ENCODE measurements around the gene LY6G5C. TPM values are rescaled to one million over a fixed set of nuclear protein-coding genes. Genes with fewer than 3 reads are reported as not detected.

LY6G5C gene
- total and polyA plus RNA-seq, 7 experiments from 2014 or later: 2.4 to 10.2 (median 3.2) TPM

GRCh38 chr6:31702819-31703716 is 22.2 kb upstream of the LY6G5C start, which contains the start of gene ABHD16A:
Gene ABHD16A (minus strand): TSS chr6:31703324. CDS start chr6:31703281, 43 bp downstream.
- CTCF ChIA-PET: interaction anchor here (1.4 kb wide), 1 partner anchor 9 kb away, joined by 5 read pairs; no protein-coding TSS in a partner anchor
- Histone ChIP-seq H3K9me3 (ENCODE audit: control insufficient read depth in 2 of 3, low read length in 3 of 3) (no peaks in the 10 kb centered on the region), H3K27me3 (ENCODE audit: control insufficient read depth in 2 of 2, insufficient read depth in 2 of 2, low read length in 2 of 2) (no peaks in the 10 kb centered on the region), H3K36me3 (ENCODE audit: control insufficient read depth in 2 of 3, insufficient read depth in 3 of 3, low read length in 3 of 3) (peaks cover 0 to 19% (median 0%) of the 10 kb centered on the region in 3 experiments), H3K4me1 (ENCODE audit: control insufficient read depth in 2 of 2, insufficient read depth in 2 of 2, low read length in 2 of 2) (peaks cover 21 to 28% of the 10 kb centered on the region in 2 donors), H3K27ac (ENCODE audit: low read depth, low read length) (peak within 1 kb of the TSS; percentile 98), H3K4me3 (ENCODE audit: low read length) (peak within 1 kb of the TSS; percentile 98)
- ATAC-seq (peak; percentile 95), DNase-seq (peak; percentile 93 to 97 (median 96))
- Mint-ChIP-seq H3K36me3 (peaks cover 0 to 4% (median 3%) of the 10 kb centered on the region in 5 donors), H3K9me3 (no peaks in the 10 kb centered on the region), H3K27me3 (peaks cover 0 to 2% (median 0%) of the 10 kb centered on the region in 5 donors), H3K4me1 (peaks cover 15 to 38% (median 30%) of the 10 kb centered on the region in 7 donors), H3K4me3 (peak within 1 kb of the TSS; percentile 92 to 100 (median 98)), H3K27ac (peak within 1 kb of the TSS; percentile 95 to 98 (median 97))
- intact Hi-C loops (cut with micrococcal nuclease): loop anchor here (1.0 to 10.0 kb wide), 13 partner anchors 22 to 427 kb away; partner anchors contain the start of genes BAG6 (in 2 of the 2), DDX39B (in 2 of the 2), PRRC2A (in 2 of the 2) and ATP6V1G2 (in 1 of the 2)
- POLR2A ChIA-PET: interaction anchor here (0.6 to 2.7 kb wide), 30 partner anchors 9 to 1268 kb away, joined by 3 to 19 read pairs (median 4); partner anchors contain the start of genes BAG6, C6orf47, GPANK1 and HSPA1A

GRCh38 chr6:31702405-31702818 is 21.5 kb upstream of the LY6G5C start:
- ChIA-PET CTCF (interaction anchor here (1.4 kb wide), 1 partner anchor 10 kb away, joined by 5 read pairs; no protein-coding TSS in a partner anchor), POLR2A (interaction anchor here (0.8 to 2.7 kb wide), 21 partner anchors 9 to 1269 kb away, joined by 3 to 19 read pairs (median 5); partner anchors contain the start of genes BAG6, C6orf47, GPANK1 and HSPA1A)
- H3K9me3 ChIP-seq (ENCODE audit: control insufficient read depth in 2 of 3, low read length in 3 of 3): no peaks in the 10 kb centered on the region
- H3K27ac ChIP-seq (ENCODE audit: low read depth, low read length): peak overlapping the region; percentile 98
- H3K4me1 Mint-ChIP-seq: peaks cover 22 to 44% (median 37%) of the 10 kb centered on the region in 7 donors
- H3K27ac Mint-ChIP-seq: peak overlapping the region; percentile 95 to 98 (median 97)
- H3K4me3 Mint-ChIP-seq: peak overlapping the region; percentile 92 to 100 (median 98)
- no peaks in the 10 kb centered on the region for H3K27me3 ChIP-seq (ENCODE audit: control insufficient read depth in 2 of 2, insufficient read depth in 2 of 2, low read length in 2 of 2)
- H3K27me3 Mint-ChIP-seq: no peaks in the 10 kb centered on the region
- ATAC-seq (peak; percentile 0), DNase-seq (no peak)
- intact Hi-C loops (cut with micrococcal nuclease): loop anchor here (2.0 to 10.0 kb wide), 2 partner anchors 22 to 158 kb away; partner anchors contain the start of genes ATP6V1G2 (in 1 of the 2), DDX39B (in 1 of the 2), LY6G5C (in 1 of the 2) and NFKBIL1 (in 1 of the 2)
- peaks cover 0 to 22% (median 0%) of the 10 kb centered on the region in 3 experiments for H3K36me3 ChIP-seq (ENCODE audit: control insufficient read depth in 2 of 3, insufficient read depth in 3 of 3, low read length in 3 of 3)
- H3K4me1 ChIP-seq (ENCODE audit: control insufficient read depth in 2 of 2, insufficient read depth in 2 of 2, low read length in 2 of 2): peaks cover 21 to 28% of the 10 kb centered on the region in 2 donors
- H3K9me3 Mint-ChIP-seq: no peaks in the 10 kb centered on the region
- peak overlapping the region; percentile 98 for H3K4me3 ChIP-seq (ENCODE audit: low read length)
- H3K36me3 Mint-ChIP-seq: peaks cover 0 to 11% (median 7%) of the 10 kb centered on the region in 5 donors

- H3K27ac ChIP-seq (ENCODE audit: low read depth, low read length): peak overlapping the region; percentile 98
- ChIA-PET CTCF (no interaction called here), POLR2A (interaction anchor here (0.8 to 2.7 kb wide), 11 partner anchors 8 to 165 kb away, joined by 3 to 19 read pairs (median 4); partner anchors contain the start of genes BAG6, GPANK1, LSM2 and LY6G5B)
- no peaks in the 10 kb centered on the region for H3K27me3 Mint-ChIP-seq
- H3K36me3 ChIP-seq (ENCODE audit: control insufficient read depth in 2 of 3, insufficient read depth in 3 of 3, low read length in 3 of 3): peaks cover 0 to 28% (median under 1%) of the 10 kb centered on the region in 3 experiments
- peak overlapping the region; percentile 98 for H3K4me3 ChIP-seq (ENCODE audit: low read length)
- peak overlapping the region; percentile 95 to 98 (median 97) for H3K27ac Mint-ChIP-seq
- H3K4me3 Mint-ChIP-seq: peak overlapping the region; percentile 92 to 100 (median 98)
- no peaks in the 10 kb centered on the region for H3K27me3 ChIP-seq (ENCODE audit: control insufficient read depth in 2 of 2, insufficient read depth in 2 of 2, low read length in 2 of 2)
- ATAC-seq (no peak), DNase-seq (no peak)
- intact Hi-C loops (cut with micrococcal nuclease): loop anchor here (2.0 to 10.0 kb wide), 2 partner anchors 21 to 157 kb away; partner anchors contain the start of genes ATP6V1G2 (in 1 of the 2), DDX39B (in 1 of the 2), LY6G5C (in 1 of the 2) and NFKBIL1 (in 1 of the 2)
- H3K4me1 ChIP-seq (ENCODE audit: control insufficient read depth in 2 of 2, insufficient read depth in 2 of 2, low read length in 2 of 2): peaks cover 21 to 28% of the 10 kb centered on the region in 2 donors
- H3K9me3 ChIP-seq (ENCODE audit: control insufficient read depth in 2 of 3, low read length in 3 of 3): no peaks in the 10 kb centered on the region
- H3K36me3 Mint-ChIP-seq: peaks cover 3 to 16% (median 11%) of the 10 kb centered on the region in 5 donors
- peaks cover 27 to 50% (median 37%) of the 10 kb centered on the region in 7 donors for H3K4me1 Mint-ChIP-seq
- H3K9me3 Mint-ChIP-seq: no peaks in the 10 kb centered on the region
Observed at GRCh38 chr6:31701666-31702404, 21.0 kb upstream of the LY6G5C start.

GRCh38 chr6:31700740-31701401 is 20.0 kb upstream of the LY6G5C start:
- ATAC-seq (no peak), DNase-seq (no peak)
- ChIA-PET CTCF (no interaction called here), POLR2A (interaction anchor here (0.7 to 1.7 kb wide), 2 partner anchors 20 to 118 kb away, joined by 3 to 4 read pairs; partner anchors contain the start of gene LY6G5C)
- Mint-ChIP-seq H3K4me3 (peak overlapping the region; percentile 48 to 100 (median 97)), H3K36me3 (peaks cover 3 to 16% (median 11%) of the 10 kb centered on the region in 5 donors), H3K27me3 (no peaks in the 10 kb centered on the region), H3K4me1 (peaks cover 27 to 50% (median 37%) of the 10 kb centered on the region in 7 donors), H3K27ac (peak overlapping the region in 8 of 9 donors; percentile 10 to 97 (median 74)), H3K9me3 (no peaks in the 10 kb centered on the region)
- H3K27ac ChIP-seq (ENCODE audit: low read depth, low read length): peak overlapping the region; percentile 14
- no peaks in the 10 kb centered on the region for H3K27me3 ChIP-seq (ENCODE audit: control insufficient read depth in 2 of 2, insufficient read depth in 2 of 2, low read length in 2 of 2)
- H3K9me3 ChIP-seq (ENCODE audit: control insufficient read depth in 2 of 3, low read length in 3 of 3): no peaks in the 10 kb centered on the region
- H3K4me3 ChIP-seq (ENCODE audit: low read length): no peak overlapping the region
- intact Hi-C loops (cut with micrococcal nuclease): loop anchor here in 1 of 2 donors (10.0 kb wide), 1 partner anchor 156 kb away; the partner anchor contains the start of genes ATP6V1G2, DDX39B and NFKBIL1
- peaks cover 3 to 37% (median 7%) of the 10 kb centered on the region in 3 experiments for H3K36me3 ChIP-seq (ENCODE audit: control insufficient read depth in 2 of 3, insufficient read depth in 3 of 3, low read length in 3 of 3)
- peaks cover 21 to 28% of the 10 kb centered on the region in 2 donors for H3K4me1 ChIP-seq (ENCODE audit: control insufficient read depth in 2 of 2, insufficient read depth in 2 of 2, low read length in 2 of 2)

GRCh38 chr6:31697555-31697954 is 16.7 kb upstream of the LY6G5C start:
- intact Hi-C loops (cut with micrococcal nuclease): no loop called here
- peaks cover 10 to 59% (median 11%) of the 10 kb centered on the region in 3 experiments for H3K36me3 ChIP-seq (ENCODE audit: control insufficient read depth in 2 of 3, insufficient read depth in 3 of 3, low read length in 3 of 3)
- no peak overlapping the region for H3K27ac ChIP-seq (ENCODE audit: low read depth, low read length)
- peak overlapping the region; percentile 9 to 74 (median 41) for H3K27ac Mint-ChIP-seq
- DNase-seq (no peak), ATAC-seq (no peak)
- H3K27me3 Mint-ChIP-seq: no peaks in the 10 kb centered on the region
- H3K27me3 ChIP-seq (ENCODE audit: control insufficient read depth in 2 of 2, insufficient read depth in 2 of 2, low read length in 2 of 2): no peaks in the 10 kb centered on the region
- POLR2A ChIA-PET: no interaction called here
- peak overlapping the region in 3 of 10 donors; percentile 4 to 40 (median 8) for H3K4me3 Mint-ChIP-seq
- peaks cover 3 to 23% (median 11%) of the 10 kb centered on the region in 5 donors for H3K36me3 Mint-ChIP-seq
- no peak overlapping the region for H3K4me3 ChIP-seq (ENCODE audit: low read length)
- no peaks in the 10 kb centered on the region for H3K9me3 Mint-ChIP-seq
- CTCF ChIA-PET: interaction anchor here (1.0 kb wide), 1 partner anchor 146 kb away, joined by 3 read pairs; no protein-coding TSS in a partner anchor
- peaks cover 26 to 42% (median 31%) of the 10 kb centered on the region in 7 donors for H3K4me1 Mint-ChIP-seq
- no peaks in the 10 kb centered on the region for H3K9me3 ChIP-seq (ENCODE audit: control insufficient read depth in 2 of 3, low read length in 3 of 3)
- peaks cover 21% of the 10 kb centered on the region in 2 donors for H3K4me1 ChIP-seq (ENCODE audit: control insufficient read depth in 2 of 2, insufficient read depth in 2 of 2, low read length in 2 of 2)

Measured in naive thymus-derived CD4-positive, alpha-beta T cell (primary cell).